DMS 273 (cell line): Measurements from ENCODE around the gene ARHGEF7.
"Not testable (repeated sequence)": the region's sequence is repeated elsewhere in the genome, so short reads cannot be mapped to it uniquely, and the experiment has no call there.

Experiments
- DNase-seq: peaks from one replicate; lab custom pipeline; 2025; ENCODE audit not compliant: unreplicated experiment; lab: John Stamatoyannopoulos, UW

The ARHGEF7 gene

GRCh38 chr13:111166882-111167675 is 52.0 kb downstream of the ARHGEF7 start:
- no peak for DNase-seq

GRCh38 chr13:111168107-111168506 is 53.0 kb downstream of the ARHGEF7 start:
- DNase-seq: peak; percentile 69

DNA sequence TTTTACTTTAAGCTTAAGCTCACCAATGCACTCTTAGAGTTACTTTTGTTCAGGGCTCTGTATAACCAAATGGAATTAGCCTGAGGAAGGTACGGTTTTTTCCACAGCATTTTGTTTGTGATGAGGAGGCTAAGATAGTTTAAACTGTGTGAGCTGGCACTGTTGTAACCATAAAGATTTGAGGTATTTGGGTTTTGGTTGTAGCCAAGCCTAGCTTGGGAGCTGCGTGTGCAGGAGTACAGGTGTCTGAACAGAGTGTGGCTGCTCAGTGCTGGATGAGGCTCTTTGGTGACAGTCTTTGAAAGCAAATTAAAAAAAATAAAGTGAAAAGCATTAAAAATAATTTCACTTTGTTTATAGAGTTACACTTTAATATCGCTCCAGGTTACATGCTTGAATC is 56.0 kb downstream of the ARHGEF7 start:
- no peak for DNase-seq

GRCh38 chr13:111171629-111172028 is 56.5 kb downstream of the ARHGEF7 start:
- no peak for DNase-seq

DNA sequence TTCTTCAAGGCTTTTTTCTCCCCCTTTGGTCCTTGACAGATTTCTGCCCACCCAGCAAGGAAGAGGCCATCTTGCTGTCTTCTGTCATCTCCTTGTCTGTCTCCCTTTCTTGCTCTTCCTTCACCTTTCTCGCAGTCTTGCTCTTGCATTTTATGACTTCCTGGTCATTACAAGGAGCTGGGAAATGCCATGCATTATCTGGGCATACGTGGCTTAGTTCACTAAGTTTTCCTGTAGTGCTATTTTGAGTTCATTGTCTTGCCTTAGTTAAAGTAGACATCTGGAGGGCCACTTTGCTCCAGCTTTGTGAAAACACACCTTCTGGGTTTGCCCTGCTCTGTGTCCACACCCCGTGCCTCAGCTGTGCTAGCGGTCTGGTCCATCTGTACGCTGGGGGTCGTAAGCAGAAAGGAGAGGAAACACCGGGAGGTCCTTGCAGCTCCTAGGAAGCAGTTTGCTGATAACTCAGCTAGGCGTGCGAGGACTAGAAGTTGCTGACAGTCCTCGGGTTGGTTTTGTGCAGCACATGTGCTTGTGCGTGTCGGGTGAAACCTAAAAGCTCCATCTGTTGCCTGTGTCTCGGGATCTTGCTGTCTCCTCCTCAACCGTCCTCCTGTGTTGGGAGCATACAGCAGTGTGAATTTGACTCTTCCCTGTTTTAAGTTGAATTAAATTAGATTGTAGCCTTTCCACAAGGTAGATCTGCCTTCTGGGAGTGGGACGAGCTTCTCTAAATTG is 59.4 kb downstream of the ARHGEF7 start:
- DNase-seq: peak; percentile 69

GRCh38 chr13:111175372-111175771 is 60.3 kb downstream of the ARHGEF7 start:
- no peak for DNase-seq

DNA sequence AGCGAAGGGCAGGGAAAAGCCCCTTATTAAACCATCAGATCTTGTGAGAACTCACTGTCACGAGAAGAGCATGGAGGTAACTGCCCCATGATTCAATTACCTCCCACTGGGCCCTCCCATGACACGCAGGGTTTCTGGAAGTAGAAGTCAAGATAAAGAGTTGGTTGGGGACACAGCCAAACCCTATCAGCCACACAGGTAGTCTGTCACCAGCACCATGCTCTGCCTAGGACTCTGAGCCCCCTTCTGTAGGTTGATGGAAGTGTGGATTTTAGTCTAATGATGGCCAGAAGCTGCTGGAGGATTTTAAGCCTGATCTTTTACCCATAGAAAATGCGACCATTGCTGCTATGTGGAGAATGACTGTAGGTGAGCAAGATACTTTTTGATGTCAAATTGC is 60.8 kb downstream of the ARHGEF7 start:
- no peak for DNase-seq

DNA sequence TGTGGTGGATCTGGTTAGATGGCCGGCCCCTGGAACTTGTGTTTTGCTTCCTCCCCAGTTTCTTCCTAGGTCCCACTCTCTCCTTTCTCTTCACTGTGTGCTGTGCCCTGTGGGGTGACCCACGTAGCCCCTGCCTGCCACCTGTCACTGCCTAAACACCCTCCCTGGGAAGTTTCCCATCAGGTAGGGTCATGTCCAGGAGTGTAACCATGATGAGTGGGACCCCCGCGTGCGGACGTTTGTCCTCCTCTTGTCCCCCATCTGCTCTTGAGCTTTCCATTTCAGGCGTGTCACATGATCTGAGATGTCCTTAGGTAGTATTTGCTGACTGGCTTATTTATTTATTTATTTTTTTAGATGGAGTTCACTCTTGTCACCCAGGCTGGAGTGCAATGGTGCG is 61.3 kb downstream of the ARHGEF7 start:
- DNase-seq: no peak

DNA sequence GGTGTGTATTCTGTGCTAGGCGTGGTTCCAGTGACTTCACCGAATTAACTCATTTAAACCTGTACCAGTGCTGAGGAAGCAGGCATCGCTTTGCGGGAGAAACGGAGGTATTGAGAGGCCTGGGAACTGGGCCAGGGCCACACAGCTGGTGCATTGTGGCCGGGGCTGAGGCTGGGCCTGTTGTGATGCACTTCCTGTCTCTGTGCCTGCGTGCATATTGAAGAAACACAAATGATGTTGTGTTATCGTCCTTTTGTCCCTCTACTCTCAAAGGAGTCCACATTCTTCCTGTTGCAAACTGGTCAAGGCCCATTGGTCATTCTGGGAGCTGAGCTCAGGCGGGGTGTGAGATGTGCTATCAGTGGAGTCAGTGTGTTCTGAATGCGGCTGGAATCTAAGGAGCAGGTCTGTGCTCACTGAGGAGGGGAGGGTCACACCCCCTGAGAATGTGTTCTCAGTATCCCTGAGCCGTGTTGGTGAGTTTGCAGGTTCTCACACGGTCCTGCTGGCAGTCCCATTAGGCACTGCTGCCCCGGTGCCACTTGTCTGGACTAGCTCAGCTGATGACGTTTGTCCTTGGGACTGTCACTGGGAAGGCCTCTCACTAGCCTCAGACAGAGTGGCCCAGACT is 62.1 kb downstream of the ARHGEF7 start:
- peak; percentile 51 for DNase-seq

GRCh38 chr13:111177921-111178320 is 62.8 kb downstream of the ARHGEF7 start:
- peak; percentile 5 for DNase-seq

- DNase-seq: peak; percentile 66
Measured at GRCh38 chr13:111178402-111178801, 63.3 kb downstream of the ARHGEF7 start.

DNA sequence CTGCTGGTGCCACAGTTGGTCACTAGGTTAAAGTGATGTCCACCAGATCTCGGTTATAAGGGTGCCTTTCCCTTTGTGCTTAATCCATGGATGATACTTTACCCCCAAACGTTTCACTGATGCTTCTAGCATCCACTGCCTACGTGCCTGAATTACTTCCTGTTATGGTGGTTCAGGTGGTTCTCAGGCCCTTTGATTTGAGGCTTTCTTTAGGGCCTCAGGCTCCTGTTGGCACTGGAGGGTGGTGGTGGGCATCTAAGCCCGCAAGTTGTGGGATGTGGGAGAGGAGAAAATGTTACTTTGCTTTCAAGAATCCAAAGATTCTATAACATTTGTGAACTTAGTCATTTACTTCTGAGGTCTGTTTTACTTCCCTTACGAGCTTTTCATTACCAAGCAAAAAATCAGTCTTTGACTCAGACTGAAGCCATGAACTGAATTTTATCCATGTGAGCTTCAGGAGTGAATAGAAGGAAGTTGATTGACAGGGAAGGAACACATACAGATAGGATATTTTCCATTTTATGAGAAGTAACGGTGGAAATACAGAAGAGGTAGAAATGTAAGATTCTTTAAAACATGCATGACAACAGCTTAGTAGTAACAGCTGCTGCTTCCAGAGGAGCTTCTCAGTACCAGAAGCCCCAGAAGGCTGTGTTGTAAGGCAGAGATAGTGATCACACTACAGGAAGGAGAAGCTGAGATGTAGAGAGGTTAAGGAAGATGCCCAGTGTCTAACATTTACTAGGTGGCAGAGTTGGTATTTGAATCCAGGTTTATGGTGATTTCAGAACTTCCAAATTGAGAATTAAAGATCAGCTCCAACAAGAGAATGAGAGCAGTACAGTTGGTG is 65.0 kb downstream of the ARHGEF7 start:
- no peak for DNase-seq

GRCh38 chr13:111181977-111182376 is 66.9 kb downstream of the ARHGEF7 start:
- no peak for DNase-seq

DNA sequence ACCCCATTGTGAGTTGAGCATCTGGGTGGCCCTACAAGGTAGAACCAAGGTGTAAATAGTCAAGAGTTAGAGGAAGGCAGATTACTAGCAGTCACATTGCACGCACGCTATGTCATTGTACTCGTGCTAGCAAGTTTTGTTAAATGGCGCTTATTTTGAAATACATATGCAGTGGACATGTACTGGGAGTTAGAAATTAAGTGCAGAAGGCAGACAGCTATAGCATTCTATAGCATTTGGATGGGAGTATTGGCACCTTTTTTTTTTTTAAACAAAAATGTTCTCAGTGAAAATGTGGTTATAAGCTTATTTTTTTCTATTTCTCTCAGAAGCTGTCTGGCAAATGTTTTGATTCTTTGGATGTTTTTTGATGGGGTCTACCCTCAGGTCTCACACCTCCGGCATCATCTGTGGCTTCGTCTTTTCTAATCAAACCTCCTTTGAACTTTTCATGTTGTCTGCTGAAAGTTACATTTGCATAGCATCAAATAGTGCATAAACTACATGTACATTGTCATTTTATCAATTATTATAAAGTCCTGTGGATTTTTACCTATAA is 68.1 kb downstream of the ARHGEF7 start:
- no peak for DNase-seq

DNA sequence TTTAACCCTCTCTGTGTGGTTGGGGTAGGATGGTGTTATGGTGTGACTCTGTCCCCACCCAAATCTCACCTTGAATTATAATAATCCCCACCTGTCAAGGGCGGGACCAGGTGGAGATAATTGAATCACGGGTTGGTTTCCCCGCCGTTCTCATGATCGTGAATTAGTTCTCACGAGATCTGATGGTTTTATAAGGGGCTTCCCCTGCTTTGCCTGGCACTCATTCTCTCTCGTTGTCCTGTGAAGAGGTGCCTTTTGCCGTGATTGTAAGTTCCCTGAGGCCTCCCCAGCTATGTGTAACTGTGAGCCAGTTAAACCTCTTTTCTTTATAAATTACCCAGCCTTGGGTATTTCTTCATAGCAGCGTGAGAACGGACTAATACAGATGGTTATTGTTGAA is 68.8 kb downstream of the ARHGEF7 start:
- no peak for DNase-seq

DNA sequence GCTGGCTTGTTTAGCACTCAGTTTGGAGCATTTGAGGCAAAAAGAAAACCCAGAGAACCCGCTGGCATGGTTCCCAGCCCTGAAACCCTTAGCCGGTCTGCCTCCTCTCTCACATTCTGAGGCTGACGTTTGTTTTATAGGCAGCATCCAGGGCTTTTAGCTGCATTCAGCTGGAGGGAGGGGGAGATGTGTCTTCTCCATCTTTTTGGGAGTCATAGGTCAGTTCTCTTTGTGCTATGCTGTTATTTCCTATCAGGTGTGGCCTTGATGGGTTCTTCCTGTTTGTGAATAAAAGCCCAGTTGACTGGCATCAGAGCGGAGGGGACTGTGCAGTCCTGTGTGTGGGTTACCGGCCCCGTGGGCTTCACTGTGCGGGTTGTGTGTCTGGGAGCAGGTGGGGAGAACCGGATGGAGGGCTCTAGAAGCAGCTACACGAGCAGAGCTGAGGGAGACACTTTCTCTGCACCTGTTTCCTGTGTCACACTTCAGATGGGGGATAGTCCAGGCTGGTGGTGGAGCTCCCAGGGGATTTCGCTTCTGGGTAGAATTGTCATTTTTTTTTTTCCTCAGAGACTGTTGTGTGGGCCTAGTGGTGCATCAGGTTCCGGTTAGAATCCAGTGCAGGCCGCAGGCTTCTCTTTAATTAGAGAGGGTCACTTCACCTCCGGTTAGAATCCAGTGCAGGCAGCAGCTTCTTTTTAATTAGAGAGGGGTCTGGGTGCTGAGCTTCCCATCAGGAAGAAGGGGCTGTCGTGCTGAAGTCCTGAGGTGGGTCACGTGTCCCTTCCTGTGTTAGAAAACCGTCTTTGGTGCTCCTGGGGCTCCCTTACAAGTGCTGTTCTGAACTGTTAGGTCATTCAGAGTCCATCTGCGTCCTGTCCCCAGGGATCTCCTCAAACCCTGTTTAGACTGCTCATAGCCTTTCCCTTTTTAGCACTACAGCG is 69.6 kb downstream of the ARHGEF7 start:
- peak; percentile 3 for DNase-seq

- DNase-seq: no peak
Measured at GRCh38 chr13:111186305-111186935, 71.3 kb downstream of the ARHGEF7 start.

GRCh38 chr13:111187960-111188541 is 72.9 kb downstream of the ARHGEF7 start:
- peak; percentile 32 for DNase-seq

DNA sequence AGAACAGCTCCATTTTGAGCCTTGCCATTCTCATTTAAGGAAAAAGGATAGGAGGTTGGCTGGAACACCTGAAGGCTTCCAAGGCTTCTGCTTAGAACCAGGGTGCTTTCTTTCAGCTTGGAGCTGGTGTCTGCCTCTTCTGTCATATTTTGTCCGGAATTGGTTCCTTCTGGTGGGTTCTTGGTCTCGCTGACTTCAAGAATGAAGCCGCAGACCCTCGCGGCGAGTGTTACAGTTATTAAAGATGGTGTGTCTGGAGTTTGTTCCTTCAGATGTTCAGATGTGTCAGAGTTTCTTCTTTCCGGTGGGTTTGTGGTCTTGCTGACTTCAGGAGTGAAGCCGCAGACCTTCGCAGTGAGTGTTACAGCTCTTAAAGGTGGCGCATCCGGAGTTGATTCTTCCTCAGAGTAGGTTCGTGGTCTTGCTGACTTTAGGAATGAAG is 74.0 kb downstream of the ARHGEF7 start:
- not testable (repeated sequence) for DNase-seq
